PC-9 (cell line): Measurements from ENCODE around the gene RIPK4. TPM values are rescaled to one million over a fixed set of nuclear protein-coding genes. Genes with fewer than 3 reads are reported as not detected.

Source experiments
- BruUV-seq: library from RNA; stranded (reverse); fragments of 400-500 nt; replicated peaks from 2 replicates; lab custom pipeline; 2021; lab: Mats Ljungman, UMichigan
- CTCF ChIA-PET: fragments of 300-600 bp; sonication (Branson Sonifier 250); formaldehyde crosslinking; loops from one replicate; lab custom pipeline; 2022; ENCODE audit warnings: antibody characterized with exemption; lab: Charles Lee
- POLR2A ChIA-PET: fragments of 300-600 bp; sonication (Branson Sonifier 250); formaldehyde crosslinking; loops from one replicate; lab custom pipeline; 2022; ENCODE audit warnings: antibody characterized with exemption; ENCODE audit not compliant: unreplicated experiment; lab: Charles Lee
- DNase-seq, 2 experiments: peaks; one replicate each; pipeline versions ENCODE4 v3.0.0 to v3.0.0-alpha.2; 2015 to 2022; ENCODE audit warnings: mixed read lengths in 1 of 2
- H2AFZ ChIP-seq: fragments of 200-600 bp; sonication (generic); 2 replicates; pipeline ENCODE4 v1.8.1; 2017; ENCODE audit warnings: antibody characterized with exemption
- H3F3A ChIP-seq: fragments of 200-600 bp; sonication (generic); 2 replicates; pipeline ENCODE4 v1.8.1; 2017; ENCODE audit warnings: antibody characterized with exemption, mild to moderate bottlenecking, low read depth; ENCODE audit not compliant: insufficient read depth
- H3K27ac ChIP-seq: fragments of 200-600 bp; sonication (generic); 2 replicates; pipeline ENCODE4 v1.6.1; 2016; ENCODE audit warnings: mixed run types
- H3K27me3 ChIP-seq: fragments of 200-600 bp; sonication (generic); 2 replicates; pipeline ENCODE4 v1.6.1; 2016; ENCODE audit warnings: low read depth, mixed run types; ENCODE audit not compliant: insufficient read depth
- H3K36me3 ChIP-seq: fragments of 200-600 bp; sonication (generic); 2 replicates; pipeline ENCODE4 v1.6.1; 2016; ENCODE audit warnings: low read depth, mixed run types
- H3K4me1 ChIP-seq: fragments of 200-600 bp; sonication (generic); replicated peaks from 2 replicates; pipeline ENCODE4 v1.6.1; 2016; ENCODE audit warnings: mixed run types; ENCODE audit not compliant: insufficient read depth
- H3K4me2 ChIP-seq: fragments of 200-600 bp; sonication (generic); 2 replicates; pipeline ENCODE4 v1.6.1; 2017; ENCODE audit warnings: mixed run types
- H3K4me3 ChIP-seq: fragments of 200-600 bp; sonication (generic); 2 replicates; pipeline ENCODE4 v1.6.1; 2016; ENCODE audit warnings: mixed run types
- H3K79me2 ChIP-seq: fragments of 200-600 bp; sonication (generic); 2 replicates; pipeline ENCODE4 v1.6.1; 2017; ENCODE audit warnings: low read depth, mixed run types
- H3K9me2 ChIP-seq: fragments of 200-600 bp; sonication (generic); 2 replicates; pipeline ENCODE4 v1.8.1; 2017; ENCODE audit warnings: mild to moderate bottlenecking; ENCODE audit not compliant: insufficient read depth
- H3K9me3 ChIP-seq: fragments of 200-600 bp; sonication (generic); 2 replicates; pipeline ENCODE4 v1.8.1; 2016; ENCODE audit warnings: low read depth; ENCODE audit not compliant: insufficient read depth
- H4K20me1 ChIP-seq: fragments of 200-600 bp; sonication (generic); 2 replicates; pipeline ENCODE4 v1.8.1; 2017; ENCODE audit not compliant: insufficient read depth
- CTCF ChIP-seq: fragments of 200-600 bp; sonication (generic); conservative IDR thresholded peaks from 2 replicates; pipeline ENCODE4 v1.6.1; 2017; ENCODE audit warnings: mixed run types, antibody characterized with exemption, mild to moderate bottlenecking, moderate library complexity
- EZH2 ChIP-seq: fragments of 200-600 bp; sonication (generic); IDR thresholded peaks from 2 replicates; pipeline ENCODE4 v1.8.0; 2017; ENCODE audit warnings: antibody characterized with exemption, low read depth
- intact Hi-C: fragments of 100-400 bp; cut with micrococcal nuclease; formaldehyde crosslinking; loops from one replicate; pipeline ENCODE4 v1.10.0; 2022; ENCODE audit not compliant: unreplicated experiment
- total RNA-seq: library from RNA; stranded (reverse); gene quantifications from 2 replicates; pipeline ENCODE4 v1.2.3, GENCODE V29; 2021

The RIPK4 gene
- total RNA-seq, 1 experiment from 2014 or later: 30.1 TPM

GRCh38 chr21:41801321-41802197 is 34.7 kb upstream of the RIPK4 start:
- no peak for DNase-seq
- BruUV-seq: no TSS peak
- Histone ChIP-seq H2AFZ (no peak overlapping the region), H3K36me3 (no peaks in the 10 kb centered on the region), H3K4me1 (no peaks in the 10 kb centered on the region), H3K79me2 (no peaks in the 10 kb centered on the region), H3K9me3 (no peaks in the 10 kb centered on the region), H4K20me1 (no peaks in the 10 kb centered on the region), H3K4me2 (no peak overlapping the region), H3K9me2 (no peaks in the 10 kb centered on the region), H3K27ac (no peak overlapping the region), H3F3A (no peaks in the 10 kb centered on the region), H3K27me3 (no peaks in the 10 kb centered on the region), H3K4me3 (no peak overlapping the region)
- intact Hi-C loops: no loop called here
- TF ChIP-seq CTCF (no peak), EZH2 (no peak)
- ChIA-PET CTCF (no interaction called here), POLR2A (no interaction called here)

GRCh38 chr21:41800425-41801320 is 33.8 kb upstream of the RIPK4 start:
- Histone ChIP-seq H4K20me1 (no peaks in the 10 kb centered on the region), H3K27ac (no peak overlapping the region), H3K4me1 (no peaks in the 10 kb centered on the region), H3K9me3 (no peaks in the 10 kb centered on the region), H3K9me2 (no peaks in the 10 kb centered on the region), H2AFZ (no peak overlapping the region), H3K27me3 (no peaks in the 10 kb centered on the region), H3K79me2 (no peaks in the 10 kb centered on the region), H3K36me3 (no peaks in the 10 kb centered on the region), H3K4me2 (no peak overlapping the region), H3F3A (no peaks in the 10 kb centered on the region), H3K4me3 (no peak overlapping the region)
- no peak for DNase-seq
- no TSS peak for BruUV-seq
- ChIA-PET CTCF (interaction anchor here (0.7 kb wide), 1 partner anchor 126 kb away, joined by 3 read pairs; no protein-coding TSS in a partner anchor), POLR2A (no interaction called here)
- TF ChIP-seq CTCF (no peak), EZH2 (no peak)
- intact Hi-C loops: no loop called here

GRCh38 chr21:41799763-41800162 is 32.9 kb upstream of the RIPK4 start:
- ChIA-PET CTCF (interaction anchor here (0.7 kb wide), 1 partner anchor 125 kb away, joined by 3 read pairs; no protein-coding TSS in a partner anchor), POLR2A (no interaction called here)
- intact Hi-C loops: no loop called here

More at GRCh38 chr21:41799763-41800162, 32.9 kb upstream of the RIPK4 start:
- no peaks in the 10 kb centered on the region for H3K4me1 ChIP-seq
- H3K9me2 ChIP-seq: no peaks in the 10 kb centered on the region
- no peaks in the 10 kb centered on the region for H3K79me2 ChIP-seq
- H3K36me3 ChIP-seq: no peaks in the 10 kb centered on the region
- no peaks in the 10 kb centered on the region for H4K20me1 ChIP-seq
- no TSS peak for BruUV-seq
- no peaks in the 10 kb centered on the region for H3K9me3 ChIP-seq
- H3K4me3 ChIP-seq: no peak overlapping the region
- no peak for DNase-seq
- H3K4me2 ChIP-seq: no peak overlapping the region
- no peak overlapping the region for H2AFZ ChIP-seq
- no peak for TF ChIP-seq CTCF
- TF ChIP-seq EZH2: no peak
- no peak overlapping the region for H3K27ac ChIP-seq
- no peaks in the 10 kb centered on the region for H3K27me3 ChIP-seq
- H3F3A ChIP-seq: no peaks in the 10 kb centered on the region
